ENCODE results near the gene AEBP1. TPM values are rescaled to one million over a fixed set of nuclear protein-coding genes. Genes with fewer than 3 reads are reported as not detected.

AEBP1 gene
- total and polyA plus RNA-seq, 2 of the 4 experiments (the other 2 are of a cell fraction) = 1.1 to 5.7 TPM

DNA sequence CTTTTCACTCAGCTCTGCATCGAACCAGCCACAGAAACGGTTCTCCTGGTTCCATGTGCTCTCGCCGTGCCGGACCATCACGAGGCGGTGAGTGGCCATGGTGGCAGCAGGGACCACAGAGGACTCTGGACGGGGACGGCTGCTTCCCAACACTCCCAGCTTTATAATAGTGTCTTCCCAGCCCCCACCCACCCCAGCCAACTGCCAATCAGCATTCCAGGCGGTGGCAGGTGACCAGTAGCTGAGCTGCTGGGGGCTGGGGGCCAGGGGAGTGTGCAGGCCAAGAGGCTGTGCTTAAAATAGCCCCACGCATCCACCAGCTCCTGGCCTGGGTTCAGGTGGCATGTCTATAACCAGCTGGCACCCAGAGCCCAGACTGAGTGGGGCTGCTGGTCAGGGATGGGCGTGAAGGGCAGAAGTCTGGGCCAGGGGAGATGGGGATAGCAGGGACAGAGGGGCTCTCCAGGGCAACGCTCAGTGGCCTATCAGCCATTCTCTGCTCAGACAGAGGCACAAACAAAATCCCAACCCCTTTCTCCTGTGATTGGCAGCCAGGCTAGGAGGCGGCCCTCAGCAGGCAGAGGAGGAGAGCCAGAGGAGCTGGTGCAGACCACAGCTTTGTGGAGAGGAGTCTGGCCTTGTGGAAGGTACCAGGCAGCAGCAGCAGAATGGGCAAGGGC, 38.6 kb upstream of the AEBP1 start, which contains the start of gene PGAM2:
TSS of gene PGAM2 (minus strand) at position 137 of the 680 bp plus-strand sequence. CDS start at position 99, 38 bp downstream.
- Histone ChIP-seq H3K4me1 (ENCODE audit: control insufficient read depth, insufficient read depth, low read length) (peaks cover 9% of the 10 kb centered on the region), H3K4me3 (ENCODE audit: insufficient read depth, low read depth, low read length) (no peak within 1 kb of the TSS), H4K8ac (ENCODE audit: low read depth in 2 of 2, low read length in 2 of 2) (no peak within 1 kb of the TSS; a peak in 2 of 4 replicates), H2BK120ac (ENCODE audit: low read depth, low read length) (no peak within 1 kb of the TSS), H2BK15ac (ENCODE audit: low read depth, low read length) (no peak within 1 kb of the TSS), H2AK5ac (ENCODE audit: low read depth, low read length) (peak within 1 kb of the TSS; percentile 56), H3K4me2 (ENCODE audit: low read depth, low read length) (no peak within 1 kb of the TSS), H3K23ac (ENCODE audit: low read depth, low read length) (peak within 1 kb of the TSS; percentile 90; the same call in 1 of the 2 replicates), H3K14ac (replicated peaks; ENCODE audit: low read depth, low read length) (0 out of 2 replicates have a peak within 1 kb of the TSS, but pooled peaks have one; percentile 47), H2AFZ (replicated peaks; ENCODE audit: low read length, poor library complexity) (peak within 1 kb of the TSS; percentile 67), H4K20me1 (ENCODE audit: insufficient read depth, low read length) (peaks cover 18% of the 10 kb centered on the region), H3K27ac (ENCODE audit: insufficient read depth, low read length) (no peak within 1 kb of the TSS), H2AK9ac (replicated peaks; ENCODE audit: low read depth, low read length, poor library complexity) (peak within 1 kb of the TSS; percentile 33), H3K18ac (ENCODE audit: low read depth, low read length) (no peak within 1 kb of the TSS), H3K36me3 (ENCODE audit: control insufficient read depth, insufficient read depth, low read length) (peaks cover 16% of the 10 kb centered on the region), H4K5ac (ENCODE audit: low read depth, low read length) (no peak within 1 kb of the TSS), H2BK20ac (ENCODE audit: low read depth, low read length) (no peak within 1 kb of the TSS), H3K4ac (ENCODE audit: low read depth, low read length) (peak within 1 kb of the TSS; percentile 27; the same call in 1 of the 2 replicates), H4K91ac (ENCODE audit: insufficient read depth, low read depth, low read length) (no peak within 1 kb of the TSS), H3K27me3 (ENCODE audit: control insufficient read depth, insufficient read depth, low read length) (no peaks in the 10 kb centered on the region), H3K56ac (ENCODE audit: extremely low read depth, insufficient read depth, low read length) (no peak within 1 kb of the TSS), H3K9me1 (ENCODE audit: insufficient read depth, low read length) (no peaks in the 10 kb centered on the region), H3K9ac (ENCODE audit: low read depth, low read length) (no peak within 1 kb of the TSS), H3K9me3 (ENCODE audit: control insufficient read depth, insufficient read depth, low read length) (no peaks in the 10 kb centered on the region), H2BK5ac (ENCODE audit: low read depth, low read length, poor library complexity, severe bottlenecking) (no peak within 1 kb of the TSS), H3K79me1 (ENCODE audit: low read depth in 1 of 2, low read length in 2 of 2) (no peaks in the 10 kb centered on the region)
- intact Hi-C loops (cut with micrococcal nuclease) (no loop called here), in situ Hi-C loops (cut with MboI; ENCODE audit: low sequenced_read_pairs) (loop anchor here (5.0 kb wide), 1 partner anchor 132 kb away; no protein-coding TSS in a partner anchor), dilution Hi-C loops (cut with HindIII; ENCODE audit: low sequenced_read_pairs, unreplicated experiment) (no loop called here)
- TF ChIP-seq BHLHE40 (IDR thresholded peaks at IDR 0.05; ENCODE audit: low read depth, low read length) (no peak), NFE2L2 (IDR thresholded peaks at IDR 0.05; ENCODE audit: low read depth, low read length) (no peak), MAZ (IDR thresholded peaks at IDR 0.05; ENCODE audit: borderline replicate concordance, low read depth, low read length) (no peak), RCOR1 (IDR thresholded peaks at IDR 0.05; ENCODE audit: insufficient replicate concordance, low read length) (no peak), MXI1 (IDR thresholded peaks at IDR 0.05; ENCODE audit: borderline replicate concordance, low read depth, low read length) (no peak), SMC3 (IDR thresholded peaks at IDR 0.05; ENCODE audit: low read depth, low read length) (no peak), FOS (IDR thresholded peaks at IDR 0.05; ENCODE audit: low read depth, low read length) (no peak), CHD1 (IDR thresholded peaks at IDR 0.05; ENCODE audit: low read depth, low read length) (no peak)
- TF ChIP-seq, protein P1, sequence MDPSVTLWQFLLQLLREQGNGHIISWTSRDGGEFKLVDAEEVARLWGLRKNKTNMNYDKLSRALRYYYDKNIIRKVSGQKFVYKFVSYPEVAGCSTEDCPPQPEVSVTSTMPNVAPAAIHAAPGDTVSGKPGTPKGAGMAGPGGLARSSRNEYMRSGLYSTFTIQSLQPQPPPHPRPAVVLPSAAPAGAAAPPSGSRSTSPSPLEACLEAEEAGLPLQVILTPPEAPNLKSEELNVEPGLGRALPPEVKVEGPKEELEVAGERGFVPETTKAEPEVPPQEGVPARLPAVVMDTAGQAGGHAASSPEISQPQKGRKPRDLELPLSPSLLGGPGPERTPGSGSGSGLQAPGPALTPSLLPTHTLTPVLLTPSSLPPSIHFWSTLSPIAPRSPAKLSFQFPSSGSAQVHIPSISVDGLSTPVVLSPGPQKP (IDR thresholded peaks at IDR 0.05; ENCODE audit: borderline replicate concordance, low read depth, low read length) = no peak
- TF ChIP-seq, protein P2, sequence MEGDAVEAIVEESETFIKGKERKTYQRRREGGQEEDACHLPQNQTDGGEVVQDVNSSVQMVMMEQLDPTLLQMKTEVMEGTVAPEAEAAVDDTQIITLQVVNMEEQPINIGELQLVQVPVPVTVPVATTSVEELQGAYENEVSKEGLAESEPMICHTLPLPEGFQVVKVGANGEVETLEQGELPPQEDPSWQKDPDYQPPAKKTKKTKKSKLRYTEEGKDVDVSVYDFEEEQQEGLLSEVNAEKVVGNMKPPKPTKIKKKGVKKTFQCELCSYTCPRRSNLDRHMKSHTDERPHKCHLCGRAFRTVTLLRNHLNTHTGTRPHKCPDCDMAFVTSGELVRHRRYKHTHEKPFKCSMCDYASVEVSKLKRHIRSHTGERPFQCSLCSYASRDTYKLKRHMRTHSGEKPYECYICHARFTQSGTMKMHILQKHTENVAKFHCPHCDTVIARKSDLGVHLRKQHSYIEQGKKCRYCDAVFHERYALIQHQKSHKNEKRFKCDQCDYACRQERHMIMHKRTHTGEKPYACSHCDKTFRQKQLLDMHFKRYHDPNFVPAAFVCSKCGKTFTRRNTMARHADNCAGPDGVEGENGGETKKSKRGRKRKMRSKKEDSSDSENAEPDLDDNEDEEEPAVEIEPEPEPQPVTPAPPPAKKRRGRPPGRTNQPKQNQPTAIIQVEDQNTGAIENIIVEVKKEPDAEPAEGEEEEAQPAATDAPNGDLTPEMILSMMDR (conservative IDR thresholded peaks at IDR 0.05; ENCODE audit: low read depth, low read length) = no peak
- WGBS, 2 experiments (ENCODE audit: extremely low coverage in 2 of 2, insufficient read length in 1 of 2) = 32% methylated on average over 8 of the region's 14 CpGs; no CpG with 5 or more reads in 1 of the 2 experiments
- CTCF ChIA-PET = no interaction called here
- POLR2A ChIA-PET (ENCODE audit: unreplicated experiment) = interaction anchor here (0.6 kb wide), 1 partner anchor 20 kb away, joined by 19 read pairs; no protein-coding TSS in a partner anchor
- ATAC-seq (ENCODE audit: low read depth) = peak; percentile 53
- BruUV-seq (replicated peaks) = no TSS peak
- no peak for DNase-seq
